Measurements from ENCODE around the gene MAST3. TPM values are rescaled to one million over a fixed set of nuclear protein-coding genes. Genes with fewer than 3 reads are reported as not detected.
A peak's percentile ranks its signal among the peaks of the same experiment; 100 is the strongest.

Gene MAST3
- total RNA-seq, 1 experiment from 2014 or later = 14.2 TPM

DNA sequence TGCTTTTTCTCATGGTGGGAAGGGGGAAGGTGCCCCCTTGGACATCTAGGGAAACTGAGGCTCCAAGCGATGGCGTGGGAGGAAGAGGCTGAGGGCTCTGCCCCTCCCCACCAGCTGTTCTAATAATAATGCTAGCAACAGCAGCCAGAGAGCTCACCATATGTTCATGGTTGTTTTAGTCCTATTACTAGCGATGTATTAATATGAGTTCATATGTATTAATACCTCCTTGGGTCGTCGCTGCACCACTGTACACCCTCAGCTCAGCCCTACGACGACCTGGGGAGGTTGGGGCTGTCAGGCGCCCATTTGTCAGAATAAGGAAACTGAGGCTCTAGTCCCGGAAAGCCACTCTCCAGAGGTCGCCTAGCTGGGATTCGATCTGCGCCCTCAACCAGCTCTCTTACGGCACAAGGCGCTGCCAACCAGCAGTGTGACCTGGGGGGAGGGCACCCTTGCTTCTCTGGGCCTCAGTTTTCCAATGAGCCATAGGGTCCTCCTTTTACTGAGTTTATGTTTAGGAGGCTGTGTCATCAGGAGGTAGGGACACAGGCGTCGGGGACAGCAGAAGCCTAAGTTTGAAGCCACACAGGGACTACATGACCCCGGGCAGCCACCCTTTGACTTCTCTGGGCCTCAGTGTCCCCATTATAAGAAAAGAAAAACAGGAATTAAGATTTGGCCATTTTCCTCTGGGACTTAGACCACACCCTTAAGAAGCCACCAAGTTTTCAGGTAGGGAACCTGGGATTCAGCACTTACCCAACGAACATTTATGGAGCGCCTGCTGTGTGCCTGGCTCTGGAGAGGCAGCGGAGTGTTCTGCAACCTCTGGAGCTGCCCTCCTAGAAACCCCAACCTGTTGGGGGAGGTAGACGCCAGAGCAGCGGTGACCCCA lies 664 bp downstream of the MAST3 start:
- CTCF ChIA-PET = interaction anchor here (1.2 kb wide), 2 partner anchors 12 to 15 kb away, joined by 3 to 6 read pairs; no protein-coding TSS in a partner anchor
- POLR2A ChIA-PET = no interaction called here
- intact Hi-C loops (cut with micrococcal nuclease) = no loop called here

More for the DNA sequence above, 664 bp downstream of the MAST3 start:
- Histone ChIP-seq H3K27me3 (ENCODE audit: insufficient read depth, low read length) (no peaks in the 10 kb centered on the region), H3K27ac (ENCODE audit: low read depth, low read length) (no peak overlapping the region; the same call in 1 of the 2 replicates), H3K9ac (ENCODE audit: low read length) (peak overlapping the region; percentile 74), H3K9me3 (ENCODE audit: control insufficient read depth in 1 of 2, insufficient read depth in 1 of 2, low read depth in 1 of 2, low read length in 2 of 2) (no peaks in the 10 kb centered on the region), H2AFZ (ENCODE audit: low read depth, low read length, poor library complexity, severe bottlenecking) (no peak overlapping the region), H3K79me2 (ENCODE audit: insufficient read depth, low read length) (no peaks in the 10 kb centered on the region), H4K20me1 (ENCODE audit: insufficient read depth) (no peaks in the 10 kb centered on the region), H3K9me2 (ENCODE audit: insufficient read depth) (no peaks in the 10 kb centered on the region), H3K4me2 (ENCODE audit: low read length) (peak overlapping the region; percentile 85), H3K4me1 (ENCODE audit: control insufficient read depth in 1 of 2, insufficient read depth in 2 of 2, low read length in 2 of 2) (peaks cover 14 to 26% of the 10 kb centered on the region in 2 experiments; a peak in 3 of 4 replicates), H3K36me3 (ENCODE audit: control insufficient read depth in 1 of 2, insufficient read depth in 2 of 2, low read length in 2 of 2) (no peaks in the 10 kb centered on the region), H3K4me3 (replicated peaks in 1 of 2; ENCODE audit: low read depth in 1 of 2, low read length in 2 of 2) (peak overlapping the region; percentile 77 to 81)
- TF ChIP-seq POLR2AphosphoS5 (IDR thresholded peaks at IDR 0.05; ENCODE audit: low read depth, low read length) (no peak), REST (IDR thresholded peaks at IDR 0.05; ENCODE audit: low read depth) (no peak), YY1 (IDR thresholded peaks at IDR 0.05; ENCODE audit: extremely low read depth, insufficient replicate concordance, low read depth, low read length) (no peak)
- ATAC-seq = no peak
- DNase-seq (ENCODE audit: low read depth, low spot score) = no peak
- RAD21 ChIA-PET (ENCODE audit: low non-redundant PET in 1 of 2, low total read pairs in 2 of 2, uncharacterized antibody in 2 of 2, unreplicated experiment in 2 of 2) = no interaction called here
- TSS peak; percentile 74 for BruUV-seq (replicated peaks)

All from HCT116 (cell line).